ENCODE results near the gene DGKQ. TPM values are rescaled to one million over a fixed set of nuclear protein-coding genes. Genes with fewer than 3 reads are reported as not detected.

Gene DGKQ
- total and polyA plus RNA-seq, 9 of the 15 experiments (the other 6 are each of a cell fraction or from before 2014, with no cell fraction given), result 0.17 to 22.0 (median 5.6) TPM

- TF ChIP-seq, protein P1, sequence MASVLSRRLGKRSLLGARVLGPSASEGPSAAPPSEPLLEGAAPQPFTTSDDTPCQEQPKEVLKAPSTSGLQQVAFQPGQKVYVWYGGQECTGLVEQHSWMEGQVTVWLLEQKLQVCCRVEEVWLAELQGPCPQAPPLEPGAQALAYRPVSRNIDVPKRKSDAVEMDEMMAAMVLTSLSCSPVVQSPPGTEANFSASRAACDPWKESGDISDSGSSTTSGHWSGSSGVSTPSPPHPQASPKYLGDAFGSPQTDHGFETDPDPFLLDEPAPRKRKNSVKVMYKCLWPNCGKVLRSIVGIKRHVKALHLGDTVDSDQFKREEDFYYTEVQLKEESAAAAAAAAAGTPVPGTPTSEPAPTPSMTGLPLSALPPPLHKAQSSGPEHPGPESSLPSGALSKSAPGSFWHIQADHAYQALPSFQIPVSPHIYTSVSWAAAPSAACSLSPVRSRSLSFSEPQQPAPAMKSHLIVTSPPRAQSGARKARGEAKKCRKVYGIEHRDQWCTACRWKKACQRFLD (CRISPR knock-in tag; IDR thresholded peaks at IDR 0.05), result peak; percentile 17; the same call in 1 of the 2 replicates
- TF ChIP-seq UBTF (IDR thresholded peaks at IDR 0.05; ENCODE audit: borderline replicate concordance in 1 of 2, low read depth in 2 of 2, low read length in 2 of 2) (peak in 1 of 2 experiments; percentile 49; a peak in 1 of 4 replicates), ZZZ3 (IDR thresholded peaks at IDR 0.05) (no peak), EP300 (IDR thresholded peaks at IDR 0.05; ENCODE audit: low read length) (peak; percentile 44; the same call in 1 of the 2 replicates), CREBBP (IDR thresholded peaks at IDR 0.05; ENCODE audit: low read depth, low read length) (no peak), KDM5B (IDR thresholded peaks at IDR 0.05; ENCODE audit: insufficient replicate concordance, low read depth, low read length) (peak; percentile 31), ZBTB17 (CRISPR knock-in tag; IDR thresholded peaks at IDR 0.05) (0 out of 2 replicates have a peak, but pooled peaks have one; percentile 36), MYNN (IDR thresholded peaks at IDR 0.05) (0 out of 2 replicates have a peak, but pooled peaks have one; percentile 25), MYNN (CRISPR knock-in tag; IDR thresholded peaks at IDR 0.05) (no peak), HDAC6 (IDR thresholded peaks at IDR 0.05; ENCODE audit: low read depth, low read length) (no peak), L3MBTL2 (IDR thresholded peaks at IDR 0.05) (peak; percentile 27; the same call in 1 of the 2 replicates), XRCC5 (IDR thresholded peaks at IDR 0.05; ENCODE audit: low read depth, low read length) (no peak)
- TF ChIP-seq, protein P2, sequence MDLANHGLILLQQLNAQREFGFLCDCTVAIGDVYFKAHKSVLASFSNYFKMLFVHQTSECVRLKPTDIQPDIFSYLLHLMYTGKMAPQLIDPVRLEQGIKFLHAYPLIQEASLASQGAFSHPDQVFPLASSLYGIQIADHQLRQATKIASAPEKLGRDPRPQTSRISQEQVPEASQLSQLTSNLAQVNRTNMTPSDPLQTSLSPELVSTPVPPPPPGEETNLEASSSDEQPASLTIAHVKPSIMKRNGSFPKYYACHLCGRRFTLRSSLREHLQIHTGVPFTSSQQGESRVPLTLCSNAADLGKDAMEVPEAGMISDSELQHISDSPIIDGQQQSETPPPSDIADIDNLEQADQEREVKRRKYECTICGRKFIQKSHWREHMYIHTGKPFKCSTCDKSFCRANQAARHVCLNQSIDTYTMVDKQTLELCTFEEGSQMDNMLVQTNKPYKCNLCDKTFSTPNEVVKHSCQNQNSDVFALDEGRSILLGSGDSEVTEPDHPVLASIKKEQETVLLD (IDR thresholded peaks at IDR 0.05), result no peak
- TF ChIP-seq, protein P3, sequence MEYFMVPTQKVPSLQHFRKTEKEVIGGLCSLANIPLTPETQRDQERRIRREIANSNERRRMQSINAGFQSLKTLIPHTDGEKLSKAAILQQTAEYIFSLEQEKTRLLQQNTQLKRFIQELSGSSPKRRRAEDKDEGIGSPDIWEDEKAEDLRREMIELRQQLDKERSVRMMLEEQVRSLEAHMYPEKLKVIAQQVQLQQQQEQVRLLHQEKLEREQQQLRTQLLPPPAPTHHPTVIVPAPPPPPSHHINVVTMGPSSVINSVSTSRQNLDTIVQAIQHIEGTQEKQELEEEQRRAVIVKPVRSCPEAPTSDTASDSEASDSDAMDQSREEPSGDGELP (CRISPR knock-in tag; IDR thresholded peaks at IDR 0.05; ENCODE audit: borderline replicate concordance), result peak; percentile 24; the same call in 1 of the 2 replicates
- TF ChIP-seq, protein P4, sequence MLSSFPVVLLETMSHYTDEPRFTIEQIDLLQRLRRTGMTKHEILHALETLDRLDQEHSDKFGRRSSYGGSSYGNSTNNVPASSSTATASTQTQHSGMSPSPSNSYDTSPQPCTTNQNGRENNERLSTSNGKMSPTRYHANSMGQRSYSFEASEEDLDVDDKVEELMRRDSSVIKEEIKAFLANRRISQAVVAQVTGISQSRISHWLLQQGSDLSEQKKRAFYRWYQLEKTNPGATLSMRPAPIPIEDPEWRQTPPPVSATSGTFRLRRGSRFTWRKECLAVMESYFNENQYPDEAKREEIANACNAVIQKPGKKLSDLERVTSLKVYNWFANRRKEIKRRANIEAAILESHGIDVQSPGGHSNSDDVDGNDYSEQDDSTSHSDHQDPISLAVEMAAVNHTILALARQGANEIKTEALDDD (IDR thresholded peaks at IDR 0.05), result peak; percentile 8; the same call in 1 of the 2 replicates
- TF ChIP-seq, protein P5, sequence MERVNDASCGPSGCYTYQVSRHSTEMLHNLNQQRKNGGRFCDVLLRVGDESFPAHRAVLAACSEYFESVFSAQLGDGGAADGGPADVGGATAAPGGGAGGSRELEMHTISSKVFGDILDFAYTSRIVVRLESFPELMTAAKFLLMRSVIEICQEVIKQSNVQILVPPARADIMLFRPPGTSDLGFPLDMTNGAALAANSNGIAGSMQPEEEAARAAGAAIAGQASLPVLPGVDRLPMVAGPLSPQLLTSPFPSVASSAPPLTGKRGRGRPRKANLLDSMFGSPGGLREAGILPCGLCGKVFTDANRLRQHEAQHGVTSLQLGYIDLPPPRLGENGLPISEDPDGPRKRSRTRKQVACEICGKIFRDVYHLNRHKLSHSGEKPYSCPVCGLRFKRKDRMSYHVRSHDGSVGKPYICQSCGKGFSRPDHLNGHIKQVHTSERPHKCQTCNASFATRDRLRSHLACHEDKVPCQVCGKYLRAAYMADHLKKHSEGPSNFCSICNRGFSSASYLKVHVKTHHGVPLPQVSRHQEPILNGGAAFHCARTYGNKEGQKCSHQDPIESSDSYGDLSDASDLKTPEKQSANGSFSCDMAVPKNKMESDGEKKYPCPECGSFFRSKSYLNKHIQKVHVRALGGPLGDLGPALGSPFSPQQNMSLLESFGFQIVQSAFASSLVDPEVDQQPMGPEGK (CRISPR knock-in tag; IDR thresholded peaks at IDR 0.05; ENCODE audit: borderline replicate concordance), result no peak
Measured at GRCh38 chr4:993111-994029, 20.0 kb upstream of the DGKQ start, which contains the start of gene SLC26A1 (continued).
